Measurements from ENCODE around the gene MON2.

MON2 gene

GRCh38 chr12:62647586-62647985 lies 181.0 kb downstream of the MON2 start:
- no peak for DNase-seq (ENCODE audit: extremely low read depth in 1 of 2, low read depth in 1 of 2)

GRCh38 chr12:62649412-62650138 lies 182.9 kb downstream of the MON2 start:
- DNase-seq (ENCODE audit: extremely low read depth in 1 of 2, low read depth in 1 of 2), result no peak
